GM06990 (cell line): ENCODE data around the gene PTGES.
"Not testable (repeated sequence)": the region's sequence is repeated elsewhere in the genome, so short reads cannot be mapped to it uniquely, and the experiment has no call there.

ENCODE experiments used
- DNase-seq: peaks from one replicate; pipeline ENCODE4 v3.0.0-alpha.2; 2011; ENCODE audit not compliant: insufficient read length; ENCODE audit errors: extremely low read depth
- H3K27me3 ChIP-seq: replicated peaks from 2 replicates; pipeline ENCODE4 v1.6.0; 2011; ENCODE audit warnings: low read length; ENCODE audit not compliant: control insufficient read depth, insufficient read depth
- H3K36me3 ChIP-seq: 2 replicates; pipeline ENCODE4 v1.5.1; 2011; ENCODE audit warnings: low read length; ENCODE audit not compliant: control insufficient read depth, insufficient read depth
- H3K4me3 ChIP-seq: replicated peaks from 2 replicates; pipeline ENCODE4 v1.5.1; 2011; ENCODE audit warnings: low read depth, mild to moderate bottlenecking, control low read depth, low read length
- TF ChIP-seq, protein P1 (sequence below): IDR thresholded peaks from 2 replicates; pipeline ENCODE4 v1.5.1; 2011; ENCODE audit warnings: low read length, control low read depth, mild to moderate bottlenecking, inconsistent platforms; ENCODE audit not compliant: insufficient read depth, poor library complexity, severe bottlenecking

PTGES gene

GRCh38 chr9:129778469-129778868 is 25.6 kb upstream of the PTGES start:
- H3K4me3 ChIP-seq: no peak overlapping the region
- TF ChIP-seq, protein P1, sequence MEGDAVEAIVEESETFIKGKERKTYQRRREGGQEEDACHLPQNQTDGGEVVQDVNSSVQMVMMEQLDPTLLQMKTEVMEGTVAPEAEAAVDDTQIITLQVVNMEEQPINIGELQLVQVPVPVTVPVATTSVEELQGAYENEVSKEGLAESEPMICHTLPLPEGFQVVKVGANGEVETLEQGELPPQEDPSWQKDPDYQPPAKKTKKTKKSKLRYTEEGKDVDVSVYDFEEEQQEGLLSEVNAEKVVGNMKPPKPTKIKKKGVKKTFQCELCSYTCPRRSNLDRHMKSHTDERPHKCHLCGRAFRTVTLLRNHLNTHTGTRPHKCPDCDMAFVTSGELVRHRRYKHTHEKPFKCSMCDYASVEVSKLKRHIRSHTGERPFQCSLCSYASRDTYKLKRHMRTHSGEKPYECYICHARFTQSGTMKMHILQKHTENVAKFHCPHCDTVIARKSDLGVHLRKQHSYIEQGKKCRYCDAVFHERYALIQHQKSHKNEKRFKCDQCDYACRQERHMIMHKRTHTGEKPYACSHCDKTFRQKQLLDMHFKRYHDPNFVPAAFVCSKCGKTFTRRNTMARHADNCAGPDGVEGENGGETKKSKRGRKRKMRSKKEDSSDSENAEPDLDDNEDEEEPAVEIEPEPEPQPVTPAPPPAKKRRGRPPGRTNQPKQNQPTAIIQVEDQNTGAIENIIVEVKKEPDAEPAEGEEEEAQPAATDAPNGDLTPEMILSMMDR: no peak
- no peak for DNase-seq

DNA sequence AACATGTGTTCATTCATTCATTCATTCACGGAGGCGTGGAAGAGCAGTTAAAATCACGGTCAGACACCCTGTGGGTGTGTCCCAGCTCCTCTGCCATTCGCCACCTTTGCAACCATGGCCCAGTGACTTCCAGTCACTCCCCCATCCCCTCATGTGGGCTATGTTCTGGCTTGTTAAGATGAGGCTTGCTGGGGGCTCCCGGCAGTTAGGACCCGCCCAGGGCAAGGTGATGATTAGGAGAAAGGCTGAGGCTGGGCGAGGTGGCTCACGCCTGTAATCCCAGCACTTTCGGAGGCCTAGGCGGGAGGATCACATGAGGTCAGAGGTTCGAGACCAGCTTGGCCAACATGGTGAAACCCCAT is 24.9 kb upstream of the PTGES start:
- TF ChIP-seq, protein P1: no peak
- no peak overlapping the region for H3K4me3 ChIP-seq
- peaks cover 2% of the 10 kb centered on the region for H3K27me3 ChIP-seq
- no peak for DNase-seq
- H3K36me3 ChIP-seq: no peaks in the 10 kb centered on the region

More at GRCh38 chr9:129778469-129778868, 25.6 kb upstream of the PTGES start:
- Histone ChIP-seq H3K27me3 (peaks cover 2% of the 10 kb centered on the region), H3K36me3 (no peaks in the 10 kb centered on the region)

- no peak overlapping the region for H3K4me3 ChIP-seq
- DNase-seq: no peak
- TF ChIP-seq, protein P1: no peak
Observed at GRCh38 chr9:129776938-129777768, 24.3 kb upstream of the PTGES start.

DNA sequence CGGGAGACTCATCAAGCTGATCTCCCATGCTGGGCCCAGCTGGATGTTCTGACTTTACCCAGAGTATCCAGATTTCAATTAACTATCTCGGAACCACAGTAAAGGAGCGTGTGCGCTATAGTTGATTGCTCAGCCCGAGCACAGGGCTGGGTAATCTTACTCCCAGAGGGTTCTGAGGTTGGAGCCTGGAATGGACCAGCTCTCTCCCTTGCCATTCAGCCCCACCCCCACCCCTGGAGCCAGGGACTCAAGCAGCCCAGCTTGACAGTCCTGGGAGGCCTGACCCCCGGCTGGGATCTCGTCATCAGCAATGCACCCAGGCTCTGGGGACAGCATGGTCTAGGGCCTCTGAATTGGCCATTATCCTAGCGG is 23.7 kb upstream of the PTGES start:
- DNase-seq: no peak
- TF ChIP-seq, protein P1: no peak
- H3K27me3 ChIP-seq: peaks cover 2% of the 10 kb centered on the region
- no peaks in the 10 kb centered on the region for H3K36me3 ChIP-seq
- H3K4me3 ChIP-seq: no peak overlapping the region

More at GRCh38 chr9:129776938-129777768, 24.3 kb upstream of the PTGES start:
- H3K36me3 ChIP-seq: no peaks in the 10 kb centered on the region
- peaks cover 2% of the 10 kb centered on the region for H3K27me3 ChIP-seq

GRCh38 chr9:129776096-129776495 is 23.3 kb upstream of the PTGES start:
- not testable (repeated sequence) for H3K4me3 ChIP-seq, H3K27me3 ChIP-seq, DNase-seq, H3K36me3 ChIP-seq

- TF ChIP-seq, protein P1: no peak
- DNase-seq: no peak
Observed at GRCh38 chr9:129775448-129775798, 22.6 kb upstream of the PTGES start.

More at GRCh38 chr9:129775448-129775798, 22.6 kb upstream of the PTGES start:
- Histone ChIP-seq H3K27me3 (peaks cover 2% of the 10 kb centered on the region), H3K36me3 (no peaks in the 10 kb centered on the region), H3K4me3 (no peak overlapping the region)
